Glomerular visceral epithelial cell (primary cell): ENCODE results near the gene QPRT.
"Not testable (repeated sequence)": the region's sequence is repeated elsewhere in the genome, so short reads cannot be mapped to it uniquely, and the experiment has no call there.

Experiments
- DNase-seq: peaks from one replicate; pipeline ENCODE4 v3.0.0-alpha.2; 2016; ENCODE audit errors: extremely low spot score

Gene QPRT

DNA sequence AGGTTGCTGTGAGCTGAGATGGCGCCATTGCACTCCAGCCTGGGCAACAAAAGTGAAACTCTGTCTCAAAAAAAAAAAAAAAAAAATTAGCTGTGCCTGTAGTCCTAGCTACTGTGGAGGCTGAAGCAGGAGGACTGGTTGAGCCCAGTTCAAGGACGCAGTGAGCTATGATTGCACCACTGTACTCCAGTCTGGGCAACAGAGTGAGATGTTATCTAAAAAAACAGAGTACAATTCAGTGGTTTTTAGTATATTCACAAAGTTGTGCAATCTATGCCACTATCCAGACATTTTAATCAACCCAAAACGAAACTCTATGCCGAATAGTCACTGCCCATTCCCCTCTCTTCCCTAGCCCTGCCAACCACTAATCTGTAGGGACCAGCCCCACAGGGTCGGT, 41.7 kb downstream of the QPRT start:
- DNase-seq = no peak

DNA sequence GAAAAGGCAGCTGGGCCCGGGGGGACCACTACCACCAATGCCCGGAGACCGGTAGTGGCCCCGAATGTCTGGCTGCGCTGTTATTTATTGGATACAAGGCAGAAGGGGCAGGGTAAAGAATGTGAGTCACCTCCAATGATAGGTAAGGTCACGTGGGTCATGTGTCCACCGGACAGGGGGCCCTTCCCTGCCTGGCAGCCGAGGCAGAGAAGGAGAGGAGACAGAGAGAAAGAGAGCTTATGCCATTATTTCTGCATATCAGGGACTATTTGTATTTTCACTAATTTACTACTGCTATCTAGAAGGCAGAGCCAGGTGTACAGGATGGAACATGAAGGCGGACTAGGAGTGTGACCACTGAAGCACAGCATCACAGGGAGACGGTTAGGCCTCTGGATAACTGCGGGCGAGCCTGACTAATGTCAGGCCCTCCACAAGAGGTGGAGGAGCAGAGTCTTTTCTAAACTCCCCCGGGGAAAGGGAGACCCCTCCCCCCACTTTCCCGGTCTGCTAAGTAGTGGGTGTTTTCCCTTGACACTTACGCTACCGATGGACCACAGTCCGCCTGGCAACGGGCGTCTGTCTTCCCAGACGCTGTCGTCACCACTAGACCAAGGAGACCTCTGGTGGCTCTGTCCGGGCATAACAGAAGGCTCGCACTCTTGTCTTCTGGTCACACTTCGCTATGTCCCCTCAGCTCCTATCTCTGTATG, 42.3 kb downstream of the QPRT start:
- DNase-seq = peak; percentile 70

- DNase-seq = no peak
Observed at GRCh38 chr16:29726845-29727377, 47.9 kb downstream of the QPRT start.

DNA sequence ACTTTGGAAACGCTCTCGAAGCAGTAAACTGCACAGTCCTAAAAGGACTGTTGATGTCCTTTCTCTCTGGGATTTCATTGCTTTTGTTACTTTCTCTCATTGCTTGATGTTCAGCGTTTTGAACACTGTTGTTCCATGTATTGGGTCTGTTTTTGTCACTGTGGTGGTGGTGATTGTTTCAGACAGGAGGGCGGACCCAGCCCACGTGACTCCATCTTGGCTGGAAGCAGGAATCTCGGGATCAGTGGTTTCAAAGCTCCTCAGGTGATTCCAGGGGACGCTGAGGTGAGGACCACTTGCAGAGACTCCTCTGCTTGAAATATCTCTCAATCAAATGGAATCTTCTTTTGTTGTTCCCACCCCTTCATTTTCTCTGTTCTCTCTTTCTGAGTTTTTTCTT, 48.5 kb downstream of the QPRT start:
- DNase-seq = no peak

DNA sequence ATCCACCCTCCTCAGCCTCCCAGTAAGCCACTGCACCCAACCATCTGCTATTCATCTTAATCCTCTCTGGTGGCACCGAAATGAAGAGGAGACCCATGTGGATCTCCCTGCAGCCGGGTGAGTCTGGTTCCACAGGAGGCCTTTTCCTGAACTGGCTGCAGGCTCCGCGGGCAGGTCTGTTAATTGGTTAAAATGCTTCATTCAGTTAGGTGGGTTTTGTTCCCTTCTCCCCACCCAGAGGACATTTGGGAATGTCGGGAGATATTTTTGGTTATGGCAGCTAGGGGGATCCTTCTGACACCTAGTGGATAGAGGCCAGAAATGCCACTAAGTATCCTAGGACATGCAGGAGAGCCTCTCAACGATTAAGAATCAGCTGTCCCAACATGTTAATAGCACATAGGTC, 50.1 kb downstream of the QPRT start:
- DNase-seq = peak; percentile 42

- no peak for DNase-seq
Observed at GRCh38 chr16:29730649-29731048, 51.7 kb downstream of the QPRT start.

DNA sequence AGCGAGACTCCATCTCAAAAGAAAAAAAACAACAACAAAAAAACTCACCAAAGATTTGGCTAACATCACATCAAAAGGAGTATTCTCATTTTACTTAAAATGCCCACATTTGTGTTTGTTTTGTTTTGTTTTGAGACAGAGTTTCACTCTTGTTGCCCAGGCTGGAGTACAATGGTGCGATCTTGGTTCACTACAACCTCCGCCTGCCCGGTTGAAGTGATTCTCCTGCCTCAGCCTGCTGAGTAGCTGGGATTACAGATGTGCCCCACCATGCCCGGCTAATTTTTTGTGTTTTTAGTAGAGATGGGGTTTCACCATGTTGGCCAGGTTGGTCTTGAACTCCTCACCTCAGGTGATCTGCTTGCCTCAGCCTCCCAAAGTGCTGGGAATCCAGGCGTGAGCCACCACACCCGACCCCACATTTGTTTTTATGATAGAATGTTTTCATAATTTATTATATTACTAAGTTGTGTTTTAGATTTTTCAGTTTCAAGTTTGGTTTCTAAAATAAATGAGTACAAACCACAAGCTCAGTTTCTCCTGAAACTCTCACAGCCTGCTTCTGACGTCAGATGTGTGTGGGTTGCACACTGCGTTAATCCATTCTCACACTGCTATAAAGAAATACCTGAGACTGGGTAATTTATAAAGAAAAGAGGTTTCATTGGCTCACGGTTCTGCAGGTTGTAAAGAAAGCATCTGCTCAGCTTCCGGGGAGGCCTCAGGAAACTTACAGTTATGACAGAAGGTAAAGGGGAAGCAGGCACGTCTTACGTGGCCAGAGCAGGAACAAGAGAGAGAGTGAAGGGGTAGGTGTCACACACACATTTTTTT, 53.0 kb downstream of the QPRT start:
- not testable (repeated sequence) for DNase-seq

- no peak for DNase-seq
Observed at GRCh38 chr16:29734786-29735185, 55.8 kb downstream of the QPRT start.

- no peak for DNase-seq
Observed at GRCh38 chr16:29736112-29736511, 57.1 kb downstream of the QPRT start.

- no peak for DNase-seq
Observed at GRCh38 chr16:29736764-29737163, 57.8 kb downstream of the QPRT start.

DNA sequence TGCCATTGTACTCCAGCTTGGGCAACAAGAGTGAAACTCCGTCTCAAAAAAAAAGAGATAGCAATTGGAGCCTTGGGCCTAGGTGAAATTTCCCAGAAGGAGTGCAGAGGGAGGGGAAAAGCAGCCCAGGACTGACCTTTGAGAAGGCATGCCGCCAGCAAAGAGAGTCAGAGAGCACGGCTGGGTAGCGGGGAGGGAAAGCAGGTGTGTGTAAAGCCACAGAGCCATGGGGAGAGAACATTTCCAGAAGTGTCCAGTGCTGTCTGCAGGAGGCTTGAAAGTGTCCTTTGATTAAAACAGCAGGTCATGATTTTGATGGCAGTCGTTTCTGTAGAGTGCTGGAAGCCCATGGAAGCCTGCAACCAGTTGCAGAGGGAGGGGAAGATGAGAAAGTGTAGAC, 58.7 kb downstream of the QPRT start:
- no peak for DNase-seq

DNA sequence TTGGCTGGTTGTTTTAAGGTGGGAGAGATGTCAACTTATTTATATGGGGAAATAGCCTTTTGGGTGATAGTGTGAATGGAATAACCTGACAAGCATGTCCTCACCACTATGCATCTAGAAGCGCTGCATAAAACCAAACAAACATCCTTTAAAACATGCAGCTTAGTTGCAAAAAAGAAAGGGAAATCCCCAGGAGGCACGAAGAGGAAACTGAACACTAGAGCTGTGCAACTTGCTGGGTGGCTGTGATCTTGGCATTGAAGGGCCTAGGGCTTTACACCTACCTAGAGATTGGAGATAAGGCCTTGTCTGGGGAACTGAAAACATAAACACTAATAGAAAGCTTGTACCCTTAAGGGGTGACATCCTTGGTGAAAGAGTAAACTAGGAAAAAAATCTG, 59.5 kb downstream of the QPRT start:
- DNase-seq = no peak

GRCh38 chr16:29739927-29740629, 61.1 kb downstream of the QPRT start:
- not testable (repeated sequence) for DNase-seq

GRCh38 chr16:29740630-29741015, 61.6 kb downstream of the QPRT start:
- DNase-seq = not testable (repeated sequence)

DNA sequence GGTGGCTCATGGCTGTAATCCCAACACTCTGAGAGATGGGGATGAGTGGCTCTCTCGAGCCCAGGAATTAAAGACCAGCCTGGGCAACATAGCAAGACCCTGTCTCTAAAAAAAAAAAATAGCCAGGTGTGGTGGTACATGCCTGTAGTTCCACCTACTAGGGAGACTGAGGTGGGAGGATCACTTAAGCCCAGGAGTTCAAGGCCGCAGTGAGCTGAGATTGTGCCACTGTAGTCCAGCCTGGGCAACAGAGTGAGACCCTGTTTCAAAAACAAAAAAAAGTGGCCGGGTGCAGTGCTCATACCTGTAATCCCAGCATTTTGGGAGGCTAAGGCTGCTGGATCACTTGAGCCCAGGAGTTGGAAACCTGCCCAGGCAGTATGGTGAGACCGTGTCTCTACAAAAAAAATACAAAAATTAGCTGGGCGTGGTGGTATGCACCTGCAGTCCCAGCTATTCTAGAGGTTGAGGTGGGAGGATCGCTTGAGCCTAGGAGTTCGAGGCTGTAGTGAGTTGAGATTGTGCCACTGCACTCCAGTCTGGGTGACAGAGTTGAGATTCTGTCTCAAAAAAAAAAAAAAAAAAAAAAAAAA, 63.8 kb downstream of the QPRT start:
- DNase-seq = no peak

DNA sequence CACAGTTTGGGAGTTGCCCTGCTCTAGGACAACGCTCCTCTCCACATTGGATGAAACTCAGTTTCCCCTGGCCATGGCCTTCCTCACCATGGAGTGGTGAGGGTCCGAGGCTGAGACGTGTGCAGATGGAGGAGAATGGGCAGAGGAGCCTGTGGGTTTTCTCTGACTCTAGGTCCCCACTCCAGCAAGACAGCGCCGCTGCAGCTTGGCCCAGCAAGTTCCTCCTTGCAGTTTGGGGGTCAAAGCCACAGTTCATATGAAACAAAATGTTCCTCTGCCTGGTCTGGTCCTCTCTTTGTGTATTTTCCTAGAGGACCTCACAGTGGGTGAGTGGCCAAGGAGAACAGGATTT, 64.5 kb downstream of the QPRT start:
- DNase-seq = no peak

- DNase-seq = no peak
Observed at GRCh38 chr16:29743827-29744531, 65.0 kb downstream of the QPRT start.

DNA sequence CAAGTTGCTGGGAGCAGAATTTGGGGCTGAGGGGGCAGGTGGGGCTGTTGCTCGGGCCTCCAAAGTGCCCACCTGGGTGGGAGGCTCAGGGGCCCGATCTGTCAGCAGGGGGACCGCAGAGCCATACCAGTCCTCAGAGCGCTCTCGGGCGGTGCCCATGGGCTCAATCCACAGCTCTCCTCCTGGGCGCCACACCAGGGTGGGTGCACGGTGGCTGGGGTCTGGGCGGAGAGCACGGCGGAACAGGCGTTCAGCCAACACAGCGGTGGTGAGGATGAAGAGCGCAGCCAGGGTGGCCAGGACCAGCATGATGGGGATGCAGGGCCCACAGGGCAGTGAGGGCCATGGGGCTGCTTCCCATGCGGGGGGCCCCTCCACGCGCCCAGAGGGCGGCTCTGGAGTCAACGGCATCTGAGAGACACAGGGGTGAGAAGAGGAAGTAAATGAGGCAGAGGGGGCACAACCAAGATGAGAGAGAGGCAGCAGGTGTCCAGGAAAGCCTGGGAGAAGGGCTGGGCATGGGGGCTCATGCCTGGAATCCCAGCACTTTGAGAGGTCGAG, 65.6 kb downstream of the QPRT start:
- DNase-seq = no peak

- no peak for DNase-seq
Observed at GRCh38 chr16:29745121-29745852, 66.3 kb downstream of the QPRT start.

- DNase-seq = no peak
Observed at GRCh38 chr16:29745853-29746345, 66.9 kb downstream of the QPRT start, which contains the start of gene C16orf54. Gene C16orf54 (minus strand): TSS chr16:29745990. CDS start chr16:29744951, 1,039 bp downstream.
